ENCODE results near the gene ADARB1. TPM values are rescaled to one million over a fixed set of nuclear protein-coding genes. Genes with fewer than 3 reads are reported as not detected.

ADARB1 gene
- total RNA-seq, 1 experiment from 2014 or later, result 14.6 TPM

DNA sequence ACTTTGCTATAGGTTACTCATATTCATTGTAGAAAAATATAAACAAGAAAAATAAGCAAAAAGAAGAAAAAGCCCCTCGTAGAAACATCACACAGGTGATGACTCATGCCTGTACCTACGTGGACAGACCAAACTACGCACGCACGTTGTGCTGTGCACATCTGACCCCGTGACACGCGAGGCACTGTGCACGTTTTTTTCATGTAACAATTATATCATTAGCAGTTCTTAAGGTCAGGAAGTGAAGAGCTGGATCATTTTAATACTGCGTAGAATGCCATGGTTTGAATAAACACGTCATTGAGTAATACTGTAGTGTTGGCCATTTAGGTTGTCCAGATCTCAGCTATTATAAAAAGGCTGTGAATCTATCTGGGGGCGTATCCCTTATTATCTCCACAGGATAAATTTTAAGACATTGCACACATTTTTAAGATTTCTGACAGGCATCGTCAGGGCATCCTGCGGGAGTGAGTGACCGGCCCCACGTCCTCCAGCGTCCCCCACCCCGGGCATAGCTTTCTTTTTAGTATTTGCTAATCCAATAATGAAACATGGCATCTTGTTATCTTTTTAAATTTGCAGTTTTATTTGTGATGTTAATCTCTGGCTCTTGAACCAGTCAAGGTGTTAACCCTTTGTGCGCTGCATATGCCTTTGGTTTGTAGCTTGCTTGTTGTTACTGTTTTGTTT, 23.4 kb upstream of the ADARB1 start:
- H3K27ac Mint-ChIP-seq, result no peak overlapping the region
- H3K4me3 Mint-ChIP-seq, result no peak overlapping the region
- H3K27me3 Mint-ChIP-seq (ENCODE audit: low read depth), result peaks cover 14% of the 10 kb centered on the region
- ChIA-PET POLR2A (no interaction called here), CTCF (interaction anchor here (0.5 to 1.7 kb wide), 8 partner anchors 13 to 159 kb away, joined by 3 to 11 read pairs (median 4); no protein-coding TSS in a partner anchor)
- H3K4me1 Mint-ChIP-seq, result peaks cover 19% of the 10 kb centered on the region
- TF ChIP-seq SOX15 (CRISPR knock-in tag; IDR thresholded peaks at IDR 0.05) (no peak), ETV6 (CRISPR knock-in tag; IDR thresholded peaks at IDR 0.05) (no peak), FOXK1 (CRISPR knock-in tag; IDR thresholded peaks at IDR 0.05) (no peak), ZNF671 (CRISPR knock-in tag; IDR thresholded peaks at IDR 0.05) (no peak), ZNF396 (CRISPR knock-in tag; IDR thresholded peaks at IDR 0.05; ENCODE audit: borderline replicate concordance) (no peak), TEAD1 (CRISPR knock-in tag; IDR thresholded peaks at IDR 0.05) (no peak), CREB1 (CRISPR knock-in tag; IDR thresholded peaks at IDR 0.05) (no peak), ELF4 (CRISPR knock-in tag; IDR thresholded peaks at IDR 0.05; ENCODE audit: low read depth) (no peak), ZNF317 (CRISPR knock-in tag; IDR thresholded peaks at IDR 0.05; ENCODE audit: borderline replicate concordance, low read depth) (no peak), ESRRA (CRISPR knock-in tag; IDR thresholded peaks at IDR 0.05; ENCODE audit: borderline replicate concordance) (no peak)
- TF ChIP-seq, protein P1, sequence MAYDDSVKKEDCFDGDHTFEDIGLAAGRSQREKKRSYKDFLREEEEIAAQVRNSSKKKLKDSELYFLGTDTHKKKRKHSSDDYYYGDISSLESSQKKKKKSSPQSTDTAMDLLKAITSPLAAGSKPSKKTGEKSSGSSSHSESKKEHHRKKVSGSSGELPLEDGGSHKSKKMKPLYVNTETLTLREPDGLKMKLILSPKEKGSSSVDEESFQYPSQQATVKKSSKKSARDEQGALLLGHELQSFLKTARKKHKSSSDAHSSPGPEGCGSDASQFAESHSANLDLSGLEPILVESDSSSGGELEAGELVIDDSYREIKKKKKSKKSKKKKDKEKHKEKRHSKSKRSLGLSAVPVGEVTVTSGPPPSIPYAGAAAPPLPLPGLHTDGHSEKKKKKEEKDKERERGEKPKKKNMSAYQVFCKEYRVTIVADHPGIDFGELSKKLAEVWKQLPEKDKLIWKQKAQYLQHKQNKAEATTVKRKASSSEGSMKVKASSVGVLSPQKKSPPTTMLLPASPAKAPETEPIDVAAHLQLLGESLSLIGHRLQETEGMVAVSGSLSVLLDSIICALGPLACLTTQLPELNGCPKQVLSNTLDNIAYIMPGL (CRISPR knock-in tag; IDR thresholded peaks at IDR 0.05), result no peak
- TF ChIP-seq, protein P2, sequence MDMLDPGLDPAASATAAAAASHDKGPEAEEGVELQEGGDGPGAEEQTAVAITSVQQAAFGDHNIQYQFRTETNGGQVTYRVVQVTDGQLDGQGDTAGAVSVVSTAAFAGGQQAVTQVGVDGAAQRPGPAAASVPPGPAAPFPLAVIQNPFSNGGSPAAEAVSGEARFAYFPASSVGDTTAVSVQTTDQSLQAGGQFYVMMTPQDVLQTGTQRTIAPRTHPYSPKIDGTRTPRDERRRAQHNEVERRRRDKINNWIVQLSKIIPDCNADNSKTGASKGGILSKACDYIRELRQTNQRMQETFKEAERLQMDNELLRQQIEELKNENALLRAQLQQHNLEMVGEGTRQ (CRISPR knock-in tag; IDR thresholded peaks at IDR 0.05), result no peak
- TF ChIP-seq, protein P3, sequence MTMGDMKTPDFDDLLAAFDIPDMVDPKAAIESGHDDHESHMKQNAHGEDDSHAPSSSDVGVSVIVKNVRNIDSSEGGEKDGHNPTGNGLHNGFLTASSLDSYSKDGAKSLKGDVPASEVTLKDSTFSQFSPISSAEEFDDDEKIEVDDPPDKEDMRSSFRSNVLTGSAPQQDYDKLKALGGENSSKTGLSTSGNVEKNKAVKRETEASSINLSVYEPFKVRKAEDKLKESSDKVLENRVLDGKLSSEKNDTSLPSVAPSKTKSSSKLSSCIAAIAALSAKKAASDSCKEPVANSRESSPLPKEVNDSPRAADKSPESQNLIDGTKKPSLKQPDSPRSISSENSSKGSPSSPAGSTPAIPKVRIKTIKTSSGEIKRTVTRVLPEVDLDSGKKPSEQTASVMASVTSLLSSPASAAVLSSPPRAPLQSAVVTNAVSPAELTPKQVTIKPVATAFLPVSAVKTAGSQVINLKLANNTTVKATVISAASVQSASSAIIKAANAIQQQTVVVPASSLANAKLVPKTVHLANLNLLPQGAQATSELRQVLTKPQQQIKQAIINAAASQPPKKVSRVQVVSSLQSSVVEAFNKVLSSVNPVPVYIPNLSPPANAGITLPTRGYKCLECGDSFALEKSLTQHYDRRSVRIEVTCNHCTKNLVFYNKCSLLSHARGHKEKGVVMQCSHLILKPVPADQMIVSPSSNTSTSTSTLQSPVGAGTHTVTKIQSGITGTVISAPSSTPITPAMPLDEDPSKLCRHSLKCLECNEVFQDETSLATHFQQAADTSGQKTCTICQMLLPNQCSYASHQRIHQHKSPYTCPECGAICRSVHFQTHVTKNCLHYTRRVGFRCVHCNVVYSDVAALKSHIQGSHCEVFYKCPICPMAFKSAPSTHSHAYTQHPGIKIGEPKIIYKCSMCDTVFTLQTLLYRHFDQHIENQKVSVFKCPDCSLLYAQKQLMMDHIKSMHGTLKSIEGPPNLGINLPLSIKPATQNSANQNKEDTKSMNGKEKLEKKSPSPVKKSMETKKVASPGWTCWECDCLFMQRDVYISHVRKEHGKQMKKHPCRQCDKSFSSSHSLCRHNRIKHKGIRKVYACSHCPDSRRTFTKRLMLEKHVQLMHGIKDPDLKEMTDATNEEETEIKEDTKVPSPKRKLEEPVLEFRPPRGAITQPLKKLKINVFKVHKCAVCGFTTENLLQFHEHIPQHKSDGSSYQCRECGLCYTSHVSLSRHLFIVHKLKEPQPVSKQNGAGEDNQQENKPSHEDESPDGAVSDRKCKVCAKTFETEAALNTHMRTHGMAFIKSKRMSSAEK (CRISPR knock-in tag; IDR thresholded peaks at IDR 0.05; ENCODE audit: borderline replicate concordance), result no peak
- TF ChIP-seq, protein P4, sequence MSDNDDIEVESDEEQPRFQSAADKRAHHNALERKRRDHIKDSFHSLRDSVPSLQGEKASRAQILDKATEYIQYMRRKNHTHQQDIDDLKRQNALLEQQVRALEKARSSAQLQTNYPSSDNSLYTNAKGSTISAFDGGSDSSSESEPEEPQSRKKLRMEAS (CRISPR knock-in tag; IDR thresholded peaks at IDR 0.05), result no peak
- 0 out of 2 replicates have a peak, but pooled peaks cover 3% of the 10 kb centered on the region for H3K36me3 Mint-ChIP-seq
- H3K9me3 Mint-ChIP-seq, result peaks cover 16% of the 10 kb centered on the region
- no peak for DNase-seq (ENCODE audit: low spot score)
- ATAC-seq, result no peak

DNA sequence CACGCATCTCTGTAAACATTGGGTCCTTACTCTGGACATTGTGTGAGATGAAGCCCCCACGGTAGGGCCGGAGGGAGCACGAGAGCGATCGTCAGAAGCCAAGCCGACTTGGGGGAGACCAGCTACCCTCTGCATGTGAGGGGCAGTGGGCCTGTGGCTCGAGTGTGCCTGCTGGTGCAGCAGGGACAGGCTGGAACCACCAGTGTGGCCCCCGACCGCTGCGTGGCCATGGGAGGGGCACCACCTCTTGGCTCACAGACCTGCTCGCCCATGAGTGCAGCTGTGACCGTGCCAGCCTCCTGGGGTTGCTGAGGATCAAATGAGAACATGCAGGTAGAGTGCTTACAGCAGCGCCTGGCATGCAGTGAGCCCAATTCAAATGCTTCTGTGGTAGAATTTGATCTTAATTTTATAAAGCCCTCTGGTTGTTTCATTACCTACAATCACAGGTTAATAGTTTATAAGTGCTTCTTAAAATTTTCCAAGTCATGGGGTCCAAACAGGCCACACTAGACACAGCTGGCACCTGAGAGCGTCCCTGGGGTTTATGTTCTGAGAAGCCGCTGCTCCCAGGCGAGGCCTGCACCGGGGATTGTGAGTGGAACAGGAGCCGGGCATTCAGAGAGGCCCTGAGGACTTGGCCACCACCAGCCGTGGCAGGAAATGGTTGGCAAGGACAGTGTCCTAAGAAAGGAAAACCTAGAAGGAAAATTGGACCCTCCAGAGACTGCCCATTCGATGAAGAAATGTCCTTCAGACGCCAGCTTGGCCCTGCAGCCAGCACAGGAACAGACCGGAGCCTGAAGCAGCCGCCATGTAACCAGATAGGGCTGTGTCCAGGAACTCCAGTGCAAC, 22.6 kb upstream of the ADARB1 start:
- ChIA-PET CTCF (interaction anchor here (1.0 to 1.7 kb wide), 5 partner anchors 39 to 102 kb away, joined by 3 to 11 read pairs (median 4); no protein-coding TSS in a partner anchor), POLR2A (no interaction called here)
- no peak overlapping the region for H3K4me3 Mint-ChIP-seq
- peaks cover 24% of the 10 kb centered on the region for H3K4me1 Mint-ChIP-seq
- 0 out of 2 replicates have a peak, but pooled peaks cover 3% of the 10 kb centered on the region for H3K36me3 Mint-ChIP-seq
- peaks cover 9% of the 10 kb centered on the region for H3K9me3 Mint-ChIP-seq
- no peak for ATAC-seq
- no peak for DNase-seq (ENCODE audit: low spot score)
- no peak overlapping the region for H3K27ac Mint-ChIP-seq
- peaks cover 9% of the 10 kb centered on the region; the same call in 1 of the 2 replicates for H3K27me3 Mint-ChIP-seq (ENCODE audit: low read depth)
- TF ChIP-seq, protein P5, sequence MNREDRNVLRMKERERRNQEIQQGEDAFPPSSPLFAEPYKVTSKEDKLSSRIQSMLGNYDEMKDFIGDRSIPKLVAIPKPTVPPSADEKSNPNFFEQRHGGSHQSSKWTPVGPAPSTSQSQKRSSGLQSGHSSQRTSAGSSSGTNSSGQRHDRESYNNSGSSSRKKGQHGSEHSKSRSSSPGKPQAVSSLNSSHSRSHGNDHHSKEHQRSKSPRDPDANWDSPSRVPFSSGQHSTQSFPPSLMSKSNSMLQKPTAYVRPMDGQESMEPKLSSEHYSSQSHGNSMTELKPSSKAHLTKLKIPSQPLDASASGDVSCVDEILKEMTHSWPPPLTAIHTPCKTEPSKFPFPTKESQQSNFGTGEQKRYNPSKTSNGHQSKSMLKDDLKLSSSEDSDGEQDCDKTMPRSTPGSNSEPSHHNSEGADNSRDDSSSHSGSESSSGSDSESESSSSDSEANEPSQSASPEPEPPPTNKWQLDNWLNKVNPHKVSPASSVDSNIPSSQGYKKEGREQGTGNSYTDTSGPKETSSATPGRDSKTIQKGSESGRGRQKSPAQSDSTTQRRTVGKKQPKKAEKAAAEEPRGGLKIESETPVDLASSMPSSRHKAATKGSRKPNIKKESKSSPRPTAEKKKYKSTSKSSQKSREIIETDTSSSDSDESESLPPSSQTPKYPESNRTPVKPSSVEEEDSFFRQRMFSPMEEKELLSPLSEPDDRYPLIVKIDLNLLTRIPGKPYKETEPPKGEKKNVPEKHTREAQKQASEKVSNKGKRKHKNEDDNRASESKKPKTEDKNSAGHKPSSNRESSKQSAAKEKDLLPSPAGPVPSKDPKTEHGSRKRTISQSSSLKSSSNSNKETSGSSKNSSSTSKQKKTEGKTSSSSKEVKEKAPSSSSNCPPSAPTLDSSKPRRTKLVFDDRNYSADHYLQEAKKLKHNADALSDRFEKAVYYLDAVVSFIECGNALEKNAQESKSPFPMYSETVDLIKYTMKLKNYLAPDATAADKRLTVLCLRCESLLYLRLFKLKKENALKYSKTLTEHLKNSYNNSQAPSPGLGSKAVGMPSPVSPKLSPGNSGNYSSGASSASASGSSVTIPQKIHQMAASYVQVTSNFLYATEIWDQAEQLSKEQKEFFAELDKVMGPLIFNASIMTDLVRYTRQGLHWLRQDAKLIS (CRISPR knock-in tag; IDR thresholded peaks at IDR 0.05; ENCODE audit: borderline replicate concordance), result no peak
- no peak for TF ChIP-seq IRF2 (CRISPR knock-in tag; IDR thresholded peaks at IDR 0.05; ENCODE audit: borderline replicate concordance, low read depth)
- TF ChIP-seq, protein P3 (CRISPR knock-in tag; IDR thresholded peaks at IDR 0.05; ENCODE audit: borderline replicate concordance), result no peak

All from WTC11 (cell line).